NCI-H460 (cell line): ENCODE results near the gene KCTD20. TPM values are rescaled to one million over a fixed set of nuclear protein-coding genes. Genes with fewer than 3 reads are reported as not detected.

Experiments
- DNase-seq: peaks from one replicate; pipeline ENCODE4 v3.0.0-alpha.2; 2016; ENCODE audit warnings: low read depth; ENCODE audit errors: extremely low read depth
- small RNA-seq, 2 experiments: library from RNA; depleted of rRNA; stranded (forward); fragments of <200 nt; gene quantifications; one replicate each; pipeline ENCODE3, GENCODE V24; 2014
- total RNA-seq: library from RNA; depleted of rRNA; stranded (reverse); fragments of >200 nt; shearing (Covaris generic); gene quantifications from 2 replicates; pipeline ENCODE4 v1.2.3, GENCODE V29; 2014; rRNA removed

KCTD20 gene
- total RNA-seq, 1 experiment from 2014 or later = 68.7 TPM

GRCh38 chr6:36523936-36524499, 81.2 kb downstream of the KCTD20 start:
- DNase-seq = no peak

- no peak for DNase-seq
These were observed 82.1 kb downstream of the KCTD20 start for GRCh38 chr6:36524871-36525270.

GRCh38 chr6:36525346-36525745, 82.5 kb downstream of the KCTD20 start:
- DNase-seq = no peak

GRCh38 chr6:36526066-36526465, 83.3 kb downstream of the KCTD20 start:
- DNase-seq = no peak

GRCh38 chr6:36533321-36533720, 90.5 kb downstream of the KCTD20 start:
- DNase-seq = no peak

GRCh38 chr6:36536873-36537547, 94.2 kb downstream of the KCTD20 start:
- DNase-seq = no peak

DNA sequence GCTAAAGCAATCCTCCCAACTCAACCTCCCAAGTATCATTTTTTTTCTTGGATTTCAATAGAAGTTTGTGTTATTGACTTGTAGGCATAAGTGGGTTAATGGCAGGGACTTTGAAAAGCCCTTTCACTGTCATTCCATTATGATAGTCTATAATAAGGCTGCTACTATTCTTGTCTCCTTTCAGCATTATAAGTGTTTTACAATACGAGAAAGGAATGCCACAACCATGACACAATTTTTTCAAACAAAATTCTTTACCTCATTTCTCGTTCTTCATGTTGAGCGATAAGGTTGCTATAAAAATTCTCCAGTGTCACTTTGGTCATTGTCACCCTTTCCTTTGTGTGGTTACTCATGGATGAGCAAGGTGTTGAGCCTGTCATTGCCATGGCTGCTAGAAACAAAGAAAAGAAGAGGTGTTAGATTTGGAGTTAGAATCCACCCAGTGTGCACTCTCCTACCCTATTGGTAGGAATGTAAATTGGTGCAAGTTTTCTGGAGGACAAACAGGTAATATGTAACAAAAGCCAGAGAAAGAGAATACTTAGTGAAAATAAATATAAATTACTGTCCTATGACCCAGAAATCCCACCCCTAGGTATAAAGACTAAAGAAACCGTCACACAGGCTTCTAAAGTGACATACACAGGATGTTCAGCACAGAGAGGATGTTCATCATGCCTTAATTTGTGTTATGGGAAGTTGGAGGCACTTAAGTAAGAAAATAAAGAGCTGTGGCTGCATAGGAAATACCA, 97.2 kb downstream of the KCTD20 start:
- DNase-seq = no peak

Small RNAs within 50 kb of the gene (small RNA-seq; reads per million reads assigned to genes)
- 0 to 0.06 reads per million in 2 experiments for gene RN7SL502P

Other genes starting within 250 kb of the KCTD20 start
- gene BRPF3, start 246.3 kb upstream of the KCTD20 start, total RNA-seq = 5.0 and 5.9 TPM in 2 replicates
- gene PNPLA1, start 172.9 kb upstream of the KCTD20 start, total RNA-seq = not detected in 2 replicates
- not detected in 2 replicates for gene BNIP5, start 106.1 kb upstream of the KCTD20 start, total RNA-seq
- 0.52 and 0.63 TPM in 2 replicates for gene ETV7, start 55.3 kb upstream of the KCTD20 start, total RNA-seq
- not detected in 2 replicates for gene PXT1, start 146 bp upstream of the KCTD20 start, total RNA-seq
- gene STK38, start 104.5 kb downstream of the KCTD20 start, total RNA-seq = 16.2 and 16.4 TPM in 2 replicates
- gene SRSF3, start 151.4 kb downstream of the KCTD20 start, total RNA-seq = 217 and 262 TPM in 2 replicates
- 170 and 205 TPM in 2 replicates for gene CDKN1A, start 235.7 kb downstream of the KCTD20 start, total RNA-seq